GM12892 (cell line): Measurements from ENCODE around the gene HAUS8.
A peak's percentile ranks its signal among the peaks of the same experiment; 100 is the strongest.
"Not testable (repeated sequence)": the region's sequence is repeated elsewhere in the genome, so short reads cannot be mapped to it uniquely, and the experiment has no call there.

Experiments used
- DNase-seq: peaks from one replicate; pipeline ENCODE4 v3.0.0; 2011; ENCODE audit not compliant: insufficient read length
- FAIRE-seq: peaks from 2 replicates; lab custom pipeline; 2011; peaks lifted over from hg19 to GRCh38; lab: Jason Lieb, UNC
- POLR2A ChIP-seq: IDR thresholded peaks from 2 replicates; pipeline ENCODE4 v1.6.1; 2011; ENCODE audit warnings: low read depth, low read length, control low read depth
- POLR2AphosphoS5 ChIP-seq: IDR thresholded peaks from 2 replicates; pipeline ENCODE4 v1.6.1; 2011; ENCODE audit warnings: low read depth, low read length, control low read depth
- TAF1 ChIP-seq: IDR thresholded peaks from 2 replicates; pipeline ENCODE4 v1.6.1; 2011; ENCODE audit warnings: low read depth, mild to moderate bottlenecking, control low read depth, low read length, borderline replicate concordance

The HAUS8 gene

DNA sequence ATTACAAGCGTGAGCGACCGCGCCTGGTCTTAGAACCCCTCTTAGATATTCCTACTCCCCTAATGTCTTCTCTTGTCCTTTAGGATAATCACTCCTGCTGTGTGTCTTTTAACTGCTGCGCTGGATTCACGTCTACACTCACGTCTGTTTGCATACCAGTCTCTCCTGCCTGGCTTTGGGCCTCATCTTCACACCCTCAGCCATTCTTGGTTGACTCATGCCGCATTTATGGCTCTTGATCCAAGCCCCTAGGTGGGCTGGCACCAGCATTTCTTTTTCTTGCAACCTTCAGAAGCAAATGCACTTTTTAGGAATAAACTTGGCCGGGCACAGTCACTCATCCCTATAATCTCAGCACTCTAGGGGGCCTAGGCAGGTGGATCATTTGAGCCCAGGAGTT is 23.1 kb upstream of the HAUS8 start:
- DNase-seq = no peak
- no peak for FAIRE-seq
- TF ChIP-seq TAF1 = no peak
- no peak for TF ChIP-seq POLR2A
- no peak for TF ChIP-seq POLR2AphosphoS5

GRCh38 chr19:17097593-17098126 is 22.4 kb upstream of the HAUS8 start:
- FAIRE-seq (no peak), DNase-seq (no peak)
- TF ChIP-seq POLR2AphosphoS5 = no peak
- no peak for TF ChIP-seq POLR2A
- TF ChIP-seq TAF1 = no peak

DNA sequence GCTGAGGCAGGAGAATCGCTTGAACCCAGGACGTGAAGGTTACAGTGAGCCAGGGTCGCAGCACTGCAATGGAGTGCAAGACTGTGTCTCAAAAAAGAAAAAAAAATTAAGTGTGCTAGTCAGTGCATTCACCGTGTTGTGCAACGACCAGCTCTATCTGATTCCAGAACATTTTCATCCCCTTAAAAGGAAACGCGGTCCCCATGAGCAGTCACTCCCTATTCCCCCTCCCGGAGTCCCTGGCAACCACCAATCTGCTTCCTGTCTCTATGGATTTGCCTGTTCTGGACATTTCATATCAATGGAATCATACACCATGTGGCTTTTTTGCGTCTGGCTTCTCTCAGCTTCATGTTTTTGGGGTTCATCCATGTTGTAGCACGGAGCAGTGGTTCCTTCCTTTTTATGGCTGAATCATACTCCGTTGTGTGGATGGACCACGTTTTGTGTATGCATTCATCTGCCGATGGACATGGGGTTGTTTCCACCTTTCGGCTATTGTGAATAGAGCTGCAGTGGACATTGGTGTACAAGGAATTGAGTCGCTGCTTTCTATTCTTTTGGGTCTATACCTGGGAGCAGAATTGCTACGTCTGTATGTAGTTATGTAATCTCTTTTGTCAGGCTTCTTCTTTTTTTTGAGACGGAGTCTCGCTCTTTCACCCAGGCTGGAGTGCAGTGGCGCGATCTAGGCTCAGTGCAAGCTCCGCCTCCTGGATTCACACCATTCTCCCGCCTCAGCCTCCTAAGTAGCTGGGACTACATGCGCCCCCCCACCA is 20.1 kb upstream of the HAUS8 start:
- DNase-seq = no peak
- TF ChIP-seq TAF1 = no peak
- no peak for TF ChIP-seq POLR2AphosphoS5
- no peak for TF ChIP-seq POLR2A
- no peak for FAIRE-seq

GRCh38 chr19:17094694-17095093 is 19.4 kb upstream of the HAUS8 start:
- not testable (repeated sequence) for DNase-seq, FAIRE-seq

DNA sequence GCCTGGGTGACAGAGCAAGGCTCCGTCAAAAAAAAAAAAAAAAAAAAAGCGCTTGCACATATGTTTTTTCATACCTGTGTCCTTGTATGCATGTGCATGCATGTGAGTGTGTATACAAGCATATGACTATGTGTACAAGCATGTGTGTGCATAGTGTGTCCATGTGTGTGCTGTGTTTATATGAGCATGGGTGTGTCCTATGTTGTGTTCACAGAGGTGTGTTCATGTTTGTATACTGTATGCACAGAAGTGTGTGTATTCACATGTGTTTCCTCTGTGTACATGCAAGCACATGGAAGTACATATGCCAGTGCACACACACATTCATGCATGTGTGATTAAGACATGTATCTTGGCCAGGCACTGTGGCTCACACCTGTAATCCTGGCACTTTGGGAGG is 17.4 kb upstream of the HAUS8 start:
- TF ChIP-seq POLR2A = no peak
- TF ChIP-seq POLR2AphosphoS5 = no peak
- no peak for TF ChIP-seq TAF1
- FAIRE-seq (no peak), DNase-seq (no peak)

GRCh38 chr19:17091758-17092333 is 16.6 kb upstream of the HAUS8 start:
- FAIRE-seq = no peak
- TF ChIP-seq POLR2A (no peak), POLR2AphosphoS5 (0 out of 2 replicates have a peak, but pooled peaks have one; percentile 34), TAF1 (no peak)
- no peak for DNase-seq

GRCh38 chr19:17090583-17090982 is 15.3 kb upstream of the HAUS8 start:
- FAIRE-seq = peak; percentile 61
- DNase-seq = no peak
- no peak for TF ChIP-seq TAF1
- no peak for TF ChIP-seq POLR2AphosphoS5
- TF ChIP-seq POLR2A = no peak

DNA sequence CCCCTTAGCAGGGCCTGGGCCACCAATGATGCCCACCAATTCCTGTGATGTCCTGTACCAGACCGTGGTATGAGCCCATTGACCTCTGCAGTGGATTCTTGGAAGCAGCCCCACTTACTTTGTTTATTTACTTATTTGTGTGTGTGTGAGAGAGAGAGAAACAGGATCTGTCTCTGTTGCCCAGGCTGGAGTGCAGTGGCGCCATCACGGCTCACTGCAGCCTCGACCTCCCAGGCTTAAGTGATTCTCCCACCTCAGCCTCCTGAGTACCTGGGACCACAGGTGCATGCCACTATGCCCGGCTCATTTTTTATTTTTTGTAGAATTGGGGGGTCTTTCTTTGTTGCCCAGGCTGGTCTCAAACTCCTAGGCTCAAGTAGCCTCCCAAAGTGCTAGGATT is 13.3 kb upstream of the HAUS8 start:
- DNase-seq = no peak
- no peak for TF ChIP-seq POLR2A
- TF ChIP-seq POLR2AphosphoS5 = no peak
- no peak for TF ChIP-seq TAF1
- FAIRE-seq = no peak

DNA sequence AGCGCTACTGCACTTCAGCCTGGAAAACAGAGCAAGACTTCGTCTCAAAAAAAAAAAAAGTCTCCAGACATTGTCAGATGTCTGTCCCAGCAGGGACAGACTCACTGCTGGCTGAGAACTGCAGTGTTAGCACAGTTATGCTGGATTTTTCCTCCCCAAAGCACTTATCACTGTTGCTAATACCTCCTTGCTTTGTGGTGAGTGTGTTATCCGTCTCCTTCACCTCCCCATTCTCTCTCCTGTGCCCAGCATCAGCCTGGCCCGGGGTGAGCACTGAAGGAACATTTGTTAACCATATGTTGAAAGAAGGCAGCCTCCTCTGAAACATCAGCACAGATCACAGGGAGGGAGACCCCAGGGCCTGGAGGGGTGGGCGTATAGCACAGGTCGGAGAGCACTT is 11.6 kb upstream of the HAUS8 start:
- TF ChIP-seq TAF1 (no peak), POLR2AphosphoS5 (no peak), POLR2A (no peak)
- FAIRE-seq (no peak), DNase-seq (no peak)

GRCh38 chr19:17086120-17086519 is 10.9 kb upstream of the HAUS8 start:
- FAIRE-seq = no peak
- no peak for DNase-seq
- TF ChIP-seq POLR2AphosphoS5 = no peak
- TF ChIP-seq TAF1 = no peak
- no peak for TF ChIP-seq POLR2A

DNA sequence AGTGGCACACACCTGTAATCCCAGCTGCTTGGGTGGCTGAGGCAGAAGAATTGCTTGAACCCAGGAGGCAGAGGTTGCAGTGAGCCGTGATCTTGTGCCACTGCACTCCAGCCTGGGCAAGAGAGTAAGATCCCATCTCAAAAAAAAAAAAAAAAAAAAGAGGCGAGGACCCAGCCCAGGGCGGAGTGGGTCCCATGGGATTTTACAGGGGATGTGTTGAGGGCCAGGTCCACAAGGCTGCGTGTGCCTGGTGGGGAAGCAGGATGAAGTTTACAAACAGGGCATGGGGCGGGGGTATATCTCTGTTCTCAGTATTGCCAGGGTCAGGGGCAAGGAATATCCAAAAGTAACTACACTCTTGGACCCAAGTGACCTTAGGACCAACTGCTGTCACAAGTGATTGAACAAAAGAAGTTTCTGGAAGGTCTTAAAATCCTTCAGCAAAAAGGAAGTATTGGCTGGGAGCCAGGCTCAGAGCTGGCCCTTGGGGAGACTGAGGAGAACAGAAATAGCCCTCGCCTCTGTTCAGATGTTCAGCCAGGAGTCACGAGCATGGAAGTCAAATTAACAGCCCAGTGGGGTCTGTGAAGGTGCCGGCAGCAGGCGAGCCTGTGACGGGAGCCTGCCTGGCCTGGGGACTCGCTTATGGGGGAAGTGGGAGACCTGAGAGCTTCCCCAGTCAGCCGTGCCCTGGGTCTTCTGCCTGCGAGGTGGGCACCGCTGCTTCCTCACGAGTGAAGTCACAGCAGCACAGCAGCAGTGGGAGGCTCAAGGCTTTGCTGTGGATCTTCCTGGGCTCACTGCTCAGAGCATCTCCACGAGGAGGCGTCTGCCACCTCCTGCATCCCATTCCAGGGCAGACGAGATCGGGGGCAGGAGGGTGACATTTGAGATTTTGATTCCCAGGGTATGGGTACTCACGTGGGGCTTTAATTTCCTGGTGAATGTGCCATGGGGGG is 6.7 kb upstream of the HAUS8 start:
- no peak for TF ChIP-seq POLR2AphosphoS5
- no peak for TF ChIP-seq POLR2A
- no peak for TF ChIP-seq TAF1
- DNase-seq = no peak
- no peak for FAIRE-seq
